Smooth muscle cell (in vitro differentiated cells): ENCODE data around the gene SPOCK1. TPM values are rescaled to one million over a fixed set of nuclear protein-coding genes. Genes with fewer than 3 reads are reported as not detected.

Experiments used
- DNase-seq: peaks from one replicate; lab custom pipeline; 2025; ENCODE audit not compliant: unreplicated experiment; lab: John Stamatoyannopoulos, UW
- H2AFZ ChIP-seq: fragments of 200-600 bp; sonication (generic); 2 replicates; pipeline ENCODE4 v1.6.0; 2016; ENCODE audit warnings: antibody characterized with exemption, low read depth, mild to moderate bottlenecking
- H3F3A ChIP-seq: fragments of 200-600 bp; sonication (generic); 2 replicates; pipeline ENCODE4 v1.6.0; 2017; ENCODE audit warnings: antibody characterized with exemption, low read depth
- H3K27ac ChIP-seq: fragments of 200-600 bp; sonication (generic); 2 replicates; pipeline ENCODE4 v1.5.1; 2016; ENCODE audit warnings: low read depth, mild to moderate bottlenecking
- H3K27me3 ChIP-seq: fragments of 200-600 bp; sonication (generic); 2 replicates; pipeline ENCODE4 v1.6.1; 2016; ENCODE audit warnings: low read depth, mild to moderate bottlenecking
- H3K36me3 ChIP-seq: fragments of 200-600 bp; sonication (generic); 2 replicates; pipeline ENCODE4 v1.5.1; 2016; ENCODE audit warnings: low read depth
- H3K4me1 ChIP-seq: fragments of 200-600 bp; sonication (generic); 2 replicates; pipeline ENCODE4 v1.5.1; 2016; ENCODE audit warnings: low read depth
- H3K4me2 ChIP-seq: fragments of 200-600 bp; sonication (generic); 2 replicates; pipeline ENCODE4 v1.6.0; 2016; ENCODE audit warnings: mild to moderate bottlenecking
- H3K4me3 ChIP-seq: fragments of 200-600 bp; sonication (generic); 2 replicates; pipeline ENCODE4 v1.5.1; 2016; ENCODE audit warnings: mild to moderate bottlenecking
- H3K79me2 ChIP-seq: fragments of 200-600 bp; sonication (generic); 2 replicates; pipeline ENCODE4 v1.6.0; 2016; ENCODE audit warnings: low read depth, mild to moderate bottlenecking
- H3K9ac ChIP-seq: fragments of 200-600 bp; sonication (generic); 2 replicates; pipeline ENCODE4 v1.6.0; 2016; ENCODE audit warnings: low read depth
- H3K9me3 ChIP-seq: fragments of 200-600 bp; sonication (generic); replicated peaks from 2 replicates; pipeline ENCODE4 v1.5.1; 2016; ENCODE audit warnings: low read depth
- H4K20me1 ChIP-seq: fragments of 200-600 bp; sonication (generic); 2 replicates; pipeline ENCODE4 v1.6.0; 2016; ENCODE audit warnings: low read depth
- CTCF ChIP-seq: fragments of 200-600 bp; sonication (generic); IDR thresholded peaks from 2 replicates; pipeline ENCODE4 v1.5.1; 2017; ENCODE audit warnings: borderline replicate concordance, mild to moderate bottlenecking, antibody characterized with exemption; ENCODE audit not compliant: insufficient read depth, poor library complexity, severe bottlenecking
- WGBS: methylation state at CpG from one replicate; pipeline ENCODE4 v1.1.7; 2016; ENCODE audit warnings: low lambda C conversion rate; 5-methylcytosine and 5-hydroxymethylcytosine counted together
- polyA plus RNA-seq: library from polyadenylated mRNA; unstranded; fragments of >200 nt; fragmentation: Nextera tagmentation; extraction: Ambion mirVana; gene quantifications from 2 replicates; pipeline ENCODE4 v1.2.1, GENCODE V29; 2016
- total RNA-seq: library from RNA; depleted of rRNA; stranded (reverse); fragments of >200 nt; gene quantifications from 2 replicates; pipeline ENCODE4 v1.2.3, GENCODE V29; 2014

Gene SPOCK1
- total and polyA plus RNA-seq, 2 experiments from 2014 or later = 56.2 to 80.0 TPM

GRCh38 chr5:137191179-137191578 is 307.9 kb downstream of the SPOCK1 start:
- WGBS = 30% methylated on average over 2 of the region's 2 CpGs
- H3K9ac ChIP-seq = no peak overlapping the region

GRCh38 chr5:137190441-137190840 is 308.7 kb downstream of the SPOCK1 start:
- no peaks in the 10 kb centered on the region for H3K9me3 ChIP-seq
- peak overlapping the region; percentile 70 for H3K27ac ChIP-seq
- H3F3A ChIP-seq = peaks cover 8% of the 10 kb centered on the region
- no peak overlapping the region for H2AFZ ChIP-seq
- no peak overlapping the region for H3K9ac ChIP-seq
- DNase-seq = no peak
- H4K20me1 ChIP-seq = no peaks in the 10 kb centered on the region
- peak overlapping the region; percentile 23 for H3K4me2 ChIP-seq
- no peaks in the 10 kb centered on the region for H3K27me3 ChIP-seq
- TF ChIP-seq CTCF = no peak
- no peaks in the 10 kb centered on the region for H3K4me1 ChIP-seq
- no peaks in the 10 kb centered on the region for H3K79me2 ChIP-seq
- no peaks in the 10 kb centered on the region for H3K36me3 ChIP-seq
- no peak overlapping the region for H3K4me3 ChIP-seq

More at GRCh38 chr5:137191179-137191578, 307.9 kb downstream of the SPOCK1 start:
- peak overlapping the region; percentile 70 for H3K27ac ChIP-seq
- DNase-seq = no peak
- H3K79me2 ChIP-seq = no peaks in the 10 kb centered on the region
- H3K36me3 ChIP-seq = no peaks in the 10 kb centered on the region
- H3K4me2 ChIP-seq = peak overlapping the region; percentile 23
- no peaks in the 10 kb centered on the region for H4K20me1 ChIP-seq
- H3K27me3 ChIP-seq = no peaks in the 10 kb centered on the region
- H3F3A ChIP-seq = peaks cover 8% of the 10 kb centered on the region
- no peaks in the 10 kb centered on the region for H3K9me3 ChIP-seq
- TF ChIP-seq CTCF = no peak
- H3K4me1 ChIP-seq = no peaks in the 10 kb centered on the region
- no peak overlapping the region for H3K4me3 ChIP-seq
- no peak overlapping the region for H2AFZ ChIP-seq

- no peak for TF ChIP-seq CTCF
- H3K4me1 ChIP-seq = no peaks in the 10 kb centered on the region
- H3K79me2 ChIP-seq = no peaks in the 10 kb centered on the region
- no peaks in the 10 kb centered on the region for H3K36me3 ChIP-seq
- H3F3A ChIP-seq = peaks cover 8% of the 10 kb centered on the region
- no peak overlapping the region for H3K4me2 ChIP-seq
- H3K9ac ChIP-seq = no peak overlapping the region
- H3K27me3 ChIP-seq = no peaks in the 10 kb centered on the region
- no peak overlapping the region for H2AFZ ChIP-seq
- H3K9me3 ChIP-seq = no peaks in the 10 kb centered on the region
- no peak overlapping the region for H3K27ac ChIP-seq
- 45% methylated on average over 2 of the region's 2 CpGs for WGBS
- H4K20me1 ChIP-seq = no peaks in the 10 kb centered on the region
- DNase-seq = no peak
- no peak overlapping the region for H3K4me3 ChIP-seq
Observed at GRCh38 chr5:137190031-137190430, 309.1 kb downstream of the SPOCK1 start.

GRCh38 chr5:137188566-137188965 is 310.6 kb downstream of the SPOCK1 start:
- no peak overlapping the region for H3K27ac ChIP-seq
- no peak overlapping the region for H3K4me2 ChIP-seq
- H3K4me3 ChIP-seq = no peak overlapping the region
- H3K9ac ChIP-seq = no peak overlapping the region
- no peak for DNase-seq
- no peaks in the 10 kb centered on the region for H3K79me2 ChIP-seq
- no peaks in the 10 kb centered on the region for H4K20me1 ChIP-seq
- TF ChIP-seq CTCF = no peak
- no peaks in the 10 kb centered on the region for H3K9me3 ChIP-seq
- peaks cover 8% of the 10 kb centered on the region for H3F3A ChIP-seq
- no peak overlapping the region for H2AFZ ChIP-seq
- no peaks in the 10 kb centered on the region for H3K36me3 ChIP-seq
- peaks cover 4% of the 10 kb centered on the region for H3K4me1 ChIP-seq
- 94% methylated on average over 5 of the region's 5 CpGs for WGBS
- H3K27me3 ChIP-seq = no peaks in the 10 kb centered on the region
